ENCODE results near the gene PIGB.

Gene PIGB

DNA sequence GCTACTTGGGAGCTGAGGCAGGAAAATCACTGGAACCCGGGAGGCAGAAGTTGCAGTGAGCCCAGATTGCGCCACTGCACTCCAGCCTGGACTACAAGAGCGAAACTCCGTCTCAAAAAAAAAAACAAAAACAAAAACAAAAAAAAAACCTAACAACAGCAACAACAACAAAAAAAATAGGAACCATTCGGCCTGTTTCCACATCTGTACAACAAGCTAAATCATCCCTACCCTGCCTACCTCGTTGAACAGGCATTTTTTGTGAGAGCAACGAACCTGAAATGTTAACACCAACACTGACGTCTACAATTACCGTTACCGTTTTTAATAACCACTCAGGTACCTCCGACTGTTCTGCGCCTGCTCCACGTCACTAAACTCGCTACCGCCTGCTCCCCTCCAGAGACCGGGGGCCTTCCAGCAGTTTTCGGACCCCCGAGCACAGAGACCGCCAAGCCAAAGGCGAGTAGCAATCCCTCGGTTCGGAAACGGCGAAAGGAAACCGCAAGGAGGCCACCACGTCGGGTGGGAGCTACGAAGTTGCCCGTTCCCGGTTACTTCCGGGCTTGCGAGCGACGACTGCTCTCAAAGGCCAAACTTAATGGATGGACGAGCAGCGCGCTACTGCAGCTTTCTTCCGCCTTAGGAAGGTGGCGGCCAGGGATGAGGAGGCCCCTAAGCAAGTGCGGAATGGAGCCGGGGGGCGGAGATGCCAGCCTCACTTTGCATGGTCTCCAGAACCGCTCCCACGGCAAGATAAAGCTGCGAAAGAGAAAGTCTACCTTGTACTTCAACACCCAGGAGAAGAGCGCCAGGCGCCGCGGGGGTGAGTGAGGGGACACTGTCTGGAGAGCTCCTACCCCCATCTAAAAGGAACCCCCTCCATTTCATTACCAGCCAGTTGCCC lies at the start of gene PIGB, which contains the start of gene PIGBOS1:
TSS of gene PIGB (plus strand) at position 635 of the 907 bp plus-strand sequence. CDS start at position 664, 29 bp downstream.
TSS of gene PIGBOS1 (minus strand) at position 536 of the 907 bp plus-strand sequence. CDS start 1,331 bp downstream, outside the sequence.
- Histone ChIP-seq H3K4me1 (no peaks in the 10 kb centered on the region), H3K27me3 (ENCODE audit: control insufficient read depth, insufficient read depth, low read length) (no peaks in the 10 kb centered on the region), H3K4me3 (ENCODE audit: low read depth, low read length) (peak within 1 kb of the TSS; percentile 99), H3K9ac (peak within 1 kb of the TSS; percentile 46), H3K9me3 (ENCODE audit: control insufficient read depth, low read length) (no peaks in the 10 kb centered on the region), H3K79me2 (peaks cover 3% of the 10 kb centered on the region), H2AFZ (peak within 1 kb of the TSS; percentile 97), H3K36me3 (ENCODE audit: control insufficient read depth, insufficient read depth, low read length) (no peaks in the 10 kb centered on the region), H3K4me2 (ENCODE audit: low read length) (peak within 1 kb of the TSS; percentile 88), H3K27ac (peak within 1 kb of the TSS; percentile 88)
- TF ChIP-seq, protein P1, sequence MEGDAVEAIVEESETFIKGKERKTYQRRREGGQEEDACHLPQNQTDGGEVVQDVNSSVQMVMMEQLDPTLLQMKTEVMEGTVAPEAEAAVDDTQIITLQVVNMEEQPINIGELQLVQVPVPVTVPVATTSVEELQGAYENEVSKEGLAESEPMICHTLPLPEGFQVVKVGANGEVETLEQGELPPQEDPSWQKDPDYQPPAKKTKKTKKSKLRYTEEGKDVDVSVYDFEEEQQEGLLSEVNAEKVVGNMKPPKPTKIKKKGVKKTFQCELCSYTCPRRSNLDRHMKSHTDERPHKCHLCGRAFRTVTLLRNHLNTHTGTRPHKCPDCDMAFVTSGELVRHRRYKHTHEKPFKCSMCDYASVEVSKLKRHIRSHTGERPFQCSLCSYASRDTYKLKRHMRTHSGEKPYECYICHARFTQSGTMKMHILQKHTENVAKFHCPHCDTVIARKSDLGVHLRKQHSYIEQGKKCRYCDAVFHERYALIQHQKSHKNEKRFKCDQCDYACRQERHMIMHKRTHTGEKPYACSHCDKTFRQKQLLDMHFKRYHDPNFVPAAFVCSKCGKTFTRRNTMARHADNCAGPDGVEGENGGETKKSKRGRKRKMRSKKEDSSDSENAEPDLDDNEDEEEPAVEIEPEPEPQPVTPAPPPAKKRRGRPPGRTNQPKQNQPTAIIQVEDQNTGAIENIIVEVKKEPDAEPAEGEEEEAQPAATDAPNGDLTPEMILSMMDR (IDR thresholded peaks at IDR 0.05) = no peak

DNA sequence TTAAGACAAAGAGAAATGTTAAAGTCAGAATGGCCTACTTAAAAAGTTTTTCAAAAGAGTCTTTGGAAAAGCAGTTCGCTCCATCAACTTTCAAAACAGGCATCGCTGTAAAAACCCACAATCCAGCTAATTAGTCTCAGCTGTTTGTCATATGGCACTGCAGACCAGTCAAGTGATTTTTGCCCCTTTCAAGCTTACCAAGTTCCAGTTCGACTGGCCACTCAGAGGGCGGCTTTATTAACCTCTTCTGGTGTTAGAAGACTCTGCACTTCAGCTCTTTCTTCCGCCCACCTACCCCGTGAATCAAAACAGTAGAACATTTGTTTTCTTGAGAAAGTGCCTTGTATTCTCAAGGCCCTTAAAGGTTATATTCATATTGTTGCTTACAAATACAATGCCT lies 48.7 kb upstream of the PIGB start:
- no peaks in the 10 kb centered on the region for H3K4me1 ChIP-seq
- H3K9me3 ChIP-seq (ENCODE audit: control insufficient read depth, low read length) = no peaks in the 10 kb centered on the region
- H3K27me3 ChIP-seq (ENCODE audit: control insufficient read depth, insufficient read depth, low read length) = no peaks in the 10 kb centered on the region
- no peak overlapping the region for H3K27ac ChIP-seq
- TF ChIP-seq, protein P1 (IDR thresholded peaks at IDR 0.05) = no peak
- H3K36me3 ChIP-seq (ENCODE audit: control insufficient read depth, insufficient read depth, low read length) = no peaks in the 10 kb centered on the region
- H3K4me2 ChIP-seq (ENCODE audit: low read length) = no peak overlapping the region
- no peak overlapping the region for H3K4me3 ChIP-seq (ENCODE audit: low read depth, low read length)
- no peak overlapping the region for H2AFZ ChIP-seq
- no peak overlapping the region for H3K9ac ChIP-seq
- no peaks in the 10 kb centered on the region for H3K79me2 ChIP-seq

DNA sequence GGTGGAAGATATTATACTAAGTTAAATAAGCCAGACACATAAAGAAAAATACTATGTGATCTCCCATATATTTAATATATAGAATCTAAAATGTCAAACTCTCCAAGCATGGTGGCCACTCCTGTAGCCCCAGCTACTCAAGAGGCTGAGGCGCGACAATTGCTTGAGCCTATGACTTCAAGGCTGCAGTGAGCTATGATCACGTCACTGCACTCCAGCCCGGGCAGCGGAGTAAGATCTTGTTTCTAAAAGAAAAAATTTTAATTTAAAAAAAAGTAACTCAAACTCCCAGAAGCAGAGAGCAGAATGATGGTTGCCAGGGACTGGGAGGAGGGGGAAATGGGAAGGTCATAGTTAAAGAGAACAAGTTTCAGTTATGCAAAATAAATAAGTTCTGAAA lies 42.7 kb upstream of the PIGB start:
- H2AFZ ChIP-seq = no peak overlapping the region
- TF ChIP-seq, protein P1 (IDR thresholded peaks at IDR 0.05) = no peak
- no peaks in the 10 kb centered on the region for H3K79me2 ChIP-seq
- no peak overlapping the region for H3K4me2 ChIP-seq (ENCODE audit: low read length)
- no peaks in the 10 kb centered on the region for H3K4me1 ChIP-seq
- no peak overlapping the region for H3K4me3 ChIP-seq (ENCODE audit: low read depth, low read length)
- H3K27ac ChIP-seq = no peak overlapping the region
- H3K9me3 ChIP-seq (ENCODE audit: control insufficient read depth, low read length) = no peaks in the 10 kb centered on the region
- no peaks in the 10 kb centered on the region for H3K27me3 ChIP-seq (ENCODE audit: control insufficient read depth, insufficient read depth, low read length)
- H3K9ac ChIP-seq = no peak overlapping the region
- H3K36me3 ChIP-seq (ENCODE audit: control insufficient read depth, insufficient read depth, low read length) = no peaks in the 10 kb centered on the region

DNA sequence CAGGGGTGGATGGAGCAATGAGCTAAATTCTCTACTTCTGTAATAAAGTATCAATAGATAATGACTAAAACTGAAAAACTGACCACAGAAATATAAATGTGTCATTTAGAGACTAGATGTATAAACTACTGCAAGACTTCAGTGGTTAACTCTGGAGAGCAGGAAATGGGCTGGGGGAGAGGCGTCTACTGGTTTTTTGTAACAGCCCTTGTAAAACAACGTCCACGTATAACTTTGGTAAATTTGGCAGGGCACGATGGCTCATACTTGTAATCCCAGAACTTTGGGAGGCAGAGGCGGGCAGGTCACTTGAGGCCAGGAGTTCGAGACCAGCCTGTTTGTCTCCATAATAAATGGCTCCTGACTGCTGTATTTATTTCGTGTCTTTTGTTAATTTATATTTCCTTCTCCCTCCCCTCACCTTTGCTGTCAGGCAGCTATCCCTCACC lies 41.9 kb upstream of the PIGB start:
- TF ChIP-seq, protein P1 (IDR thresholded peaks at IDR 0.05) = no peak
- Histone ChIP-seq H2AFZ (no peak overlapping the region), H3K27me3 (ENCODE audit: control insufficient read depth, insufficient read depth, low read length) (no peaks in the 10 kb centered on the region), H3K36me3 (ENCODE audit: control insufficient read depth, insufficient read depth, low read length) (no peaks in the 10 kb centered on the region), H3K4me2 (ENCODE audit: low read length) (no peak overlapping the region), H3K9me3 (ENCODE audit: control insufficient read depth, low read length) (no peaks in the 10 kb centered on the region), H3K9ac (no peak overlapping the region), H3K4me1 (no peaks in the 10 kb centered on the region), H3K27ac (no peak overlapping the region), H3K79me2 (no peaks in the 10 kb centered on the region), H3K4me3 (ENCODE audit: low read depth, low read length) (no peak overlapping the region)

Data from parathyroid adenoma (tissue), 2 donors.